Measurements from ENCODE around the gene ESD.
A peak's percentile ranks its signal among the peaks of the same experiment; 100 is the strongest.
"Not testable (repeated sequence)": the region's sequence is repeated elsewhere in the genome, so short reads cannot be mapped to it uniquely, and the experiment has no call there.

ESD gene, protein sequence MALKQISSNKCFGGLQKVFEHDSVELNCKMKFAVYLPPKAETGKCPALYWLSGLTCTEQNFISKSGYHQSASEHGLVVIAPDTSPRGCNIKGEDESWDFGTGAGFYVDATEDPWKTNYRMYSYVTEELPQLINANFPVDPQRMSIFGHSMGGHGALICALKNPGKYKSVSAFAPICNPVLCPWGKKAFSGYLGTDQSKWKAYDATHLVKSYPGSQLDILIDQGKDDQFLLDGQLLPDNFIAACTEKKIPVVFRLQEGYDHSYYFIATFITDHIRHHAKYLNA

DNA sequence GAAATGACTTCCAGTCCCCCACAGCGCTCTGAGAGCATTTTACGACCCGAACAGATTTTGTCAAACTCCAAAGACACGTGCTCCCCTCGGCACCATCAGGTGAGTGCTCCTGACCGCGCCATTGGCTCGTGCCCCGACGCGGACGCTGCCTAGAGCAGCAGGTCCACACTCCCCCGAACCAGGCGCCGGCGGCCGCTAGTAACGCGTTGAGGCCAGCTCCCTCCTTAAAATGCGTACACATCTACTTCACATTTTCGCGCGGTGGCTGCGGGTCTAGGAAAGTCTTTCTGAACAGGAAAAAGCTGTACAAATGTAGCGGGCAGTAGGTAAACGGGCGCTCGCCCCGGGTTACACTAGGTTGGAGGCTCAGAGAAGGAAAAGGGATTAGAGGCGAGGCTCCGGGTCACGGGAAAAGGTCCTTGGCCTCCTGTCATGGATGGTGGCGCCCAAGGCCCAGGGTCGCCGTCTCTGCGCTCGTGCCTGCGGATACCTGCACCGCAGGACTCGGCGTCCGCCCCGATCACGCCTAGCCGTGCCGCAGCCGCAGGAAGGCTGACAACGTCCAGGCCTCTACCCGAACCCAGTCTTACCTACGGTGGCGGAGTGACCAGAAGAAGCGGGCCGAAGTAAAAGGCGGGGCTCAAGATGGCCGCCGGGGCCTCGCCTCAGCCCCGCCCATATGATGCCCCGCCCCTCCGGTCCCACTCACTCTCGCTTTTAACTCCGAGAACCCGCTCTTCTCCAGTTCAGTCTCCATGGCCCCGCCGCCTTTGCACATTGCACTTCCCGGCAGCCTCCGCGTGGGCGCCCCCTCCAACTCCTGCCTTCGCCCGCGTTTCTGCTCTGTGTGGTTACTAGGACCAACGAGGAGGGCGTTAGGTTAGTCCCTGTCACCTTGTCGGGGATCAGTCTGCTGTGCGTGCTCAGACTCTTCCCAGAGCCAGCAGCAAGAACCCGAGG lies at the start of gene ESD:
TSS of gene ESD (minus strand) at position 647 of the 960 bp plus-strand sequence. CDS start 5,748 bp downstream, outside the sequence.
- peak; percentile 94 for DNase-seq

DNA sequence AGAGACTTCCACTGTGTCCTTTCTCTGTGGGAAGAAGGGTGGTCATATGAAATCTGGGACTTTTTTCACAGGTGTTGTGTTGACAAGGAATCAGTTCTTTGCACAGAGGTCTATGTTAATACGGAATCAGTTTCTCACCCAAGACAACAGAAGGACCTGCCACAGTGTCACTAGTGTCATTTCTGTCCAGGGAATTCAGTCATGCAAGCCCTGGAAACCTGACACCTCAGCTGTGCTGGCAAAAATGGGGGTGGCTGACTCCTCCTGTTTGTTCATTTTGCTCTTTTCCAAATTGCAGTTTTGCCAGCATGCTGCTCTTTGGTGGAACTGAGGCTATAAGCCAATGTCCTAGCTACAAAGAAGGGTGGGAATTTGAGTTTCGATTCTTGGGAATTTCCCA lies 49.8 kb upstream of the ESD start:
- DNase-seq, result no peak

DNA sequence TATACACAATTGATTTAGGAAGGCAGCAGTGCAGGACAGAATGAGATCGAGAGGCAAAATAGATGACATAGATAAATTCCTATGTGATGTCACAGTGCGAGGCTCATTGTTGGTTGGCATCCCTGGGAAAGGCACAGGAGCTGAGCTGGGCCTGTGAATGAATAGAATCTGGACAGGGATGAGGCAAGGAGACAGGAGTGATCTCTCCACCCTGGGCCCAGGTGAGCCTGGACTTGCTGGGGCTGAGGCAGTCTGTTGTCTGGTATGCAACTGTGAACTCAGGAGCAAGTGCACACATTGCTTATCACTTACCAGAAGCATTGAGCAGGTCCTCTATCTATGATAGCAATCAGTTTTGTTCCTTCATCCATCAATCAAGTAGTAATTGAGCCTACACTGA lies 48.2 kb upstream of the ESD start:
- no peak for DNase-seq

DNA sequence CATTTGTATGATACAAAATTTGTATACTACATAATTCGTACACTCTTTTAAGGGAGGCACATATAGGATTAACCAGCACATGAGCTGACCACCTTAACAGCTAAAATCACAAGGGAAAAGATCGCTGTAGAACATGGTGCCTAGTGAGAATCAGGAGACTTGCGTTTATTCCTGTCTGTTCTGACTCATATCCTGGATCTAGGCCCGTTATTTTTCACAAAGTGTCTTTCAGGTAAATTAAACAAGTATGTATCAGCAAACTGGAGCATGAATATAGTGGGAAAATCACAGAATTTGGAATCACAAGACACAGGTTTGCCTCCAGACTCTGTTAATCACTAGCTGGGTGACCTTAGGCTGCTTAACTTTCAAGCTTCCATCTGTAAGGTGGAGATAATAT lies 47.5 kb upstream of the ESD start:
- DNase-seq, result no peak

DNA sequence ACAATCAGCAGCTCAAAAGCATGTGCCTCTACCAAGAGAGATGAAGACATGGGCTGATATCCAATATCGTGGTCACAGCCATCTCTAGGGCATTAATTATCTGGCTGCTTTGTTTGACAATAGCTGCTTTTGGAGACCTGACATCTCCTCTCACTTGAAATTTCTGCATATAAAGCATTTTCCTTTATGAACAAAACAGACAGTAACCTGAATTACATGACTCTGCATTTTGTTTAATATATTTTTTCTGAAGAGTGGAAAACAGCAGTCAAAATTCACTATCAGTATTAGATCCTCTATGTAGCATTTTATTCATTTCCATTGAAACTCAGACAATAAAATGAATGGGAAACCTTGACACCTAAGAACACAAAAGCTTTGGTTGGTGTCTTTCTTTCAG lies 42.4 kb upstream of the ESD start:
- no peak for DNase-seq

DNA sequence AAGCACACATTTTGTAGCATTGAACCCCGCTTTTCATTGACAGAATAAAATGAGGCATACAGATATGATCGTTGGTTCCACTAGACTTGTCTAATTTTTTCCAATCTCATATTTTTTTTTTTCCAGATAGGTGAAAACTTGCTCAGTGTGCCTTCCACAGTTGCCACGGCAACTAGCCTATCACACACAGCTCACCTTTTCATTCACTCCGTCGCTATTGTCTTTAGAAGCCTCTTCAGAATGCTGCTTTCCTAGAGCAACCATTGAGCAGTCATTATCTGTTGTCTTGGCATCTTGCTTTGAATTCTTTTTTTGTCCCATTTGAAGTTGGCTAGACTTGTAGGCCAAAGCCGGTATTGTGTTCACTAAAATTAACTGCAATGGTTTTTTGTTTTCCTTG lies 37.7 kb upstream of the ESD start:
- DNase-seq, result no peak

DNA sequence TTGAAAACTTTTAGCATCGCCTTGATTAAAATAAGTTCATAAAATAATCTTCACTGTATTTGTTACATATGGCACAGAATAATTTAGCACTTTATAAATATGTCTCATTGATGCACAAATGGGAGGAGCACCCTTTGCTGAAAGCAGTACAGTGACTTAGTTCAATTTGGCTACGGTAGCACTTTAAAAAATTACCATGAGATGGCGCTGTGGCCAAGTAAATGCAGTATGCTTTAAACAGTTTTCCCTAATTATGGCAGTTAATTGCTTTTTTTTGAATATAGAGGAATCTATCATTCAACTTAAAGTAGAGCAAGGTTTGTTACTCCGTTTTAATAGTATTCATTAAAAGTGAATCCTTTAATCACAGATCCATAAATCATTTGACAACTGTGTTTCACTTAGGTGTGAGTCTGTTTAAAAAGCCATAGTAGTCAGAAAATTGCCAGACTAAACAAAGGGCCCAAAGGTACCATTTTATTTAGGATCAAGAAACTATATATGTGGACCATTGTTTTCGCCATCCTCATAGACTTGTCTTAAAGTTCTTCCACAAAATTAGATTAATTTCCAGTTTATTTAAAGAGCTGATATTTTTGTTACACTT lies 34.7 kb upstream of the ESD start:
- DNase-seq, result peak; percentile 8

DNA sequence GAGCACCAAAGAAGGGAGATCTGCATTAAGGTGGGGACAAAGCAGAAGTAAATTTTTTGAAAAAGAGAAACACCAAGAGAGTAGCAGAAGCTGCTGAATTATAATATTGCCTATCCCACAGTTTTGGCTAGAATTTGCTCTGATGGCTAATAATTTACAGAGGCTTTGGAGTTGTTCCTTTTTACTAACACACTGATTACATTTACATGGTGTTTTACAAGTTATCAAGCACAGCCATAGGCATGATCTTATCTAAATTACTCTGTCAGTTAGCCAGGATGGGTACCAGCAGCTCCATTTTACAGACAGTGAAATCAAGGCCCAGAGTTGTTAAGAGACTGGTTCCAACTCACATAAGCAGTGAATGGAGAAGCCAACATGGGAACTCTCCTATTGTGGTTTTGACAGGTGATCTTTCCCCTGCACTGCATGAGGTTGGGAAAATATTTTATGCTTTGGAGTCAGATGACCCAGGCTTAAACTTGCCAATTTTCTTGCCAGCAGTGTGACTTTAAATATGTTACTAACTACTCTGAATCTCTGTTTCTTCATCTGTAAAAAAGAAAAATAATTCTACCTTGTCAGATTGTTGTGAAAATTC lies 33.5 kb upstream of the ESD start:
- no peak for DNase-seq

DNA sequence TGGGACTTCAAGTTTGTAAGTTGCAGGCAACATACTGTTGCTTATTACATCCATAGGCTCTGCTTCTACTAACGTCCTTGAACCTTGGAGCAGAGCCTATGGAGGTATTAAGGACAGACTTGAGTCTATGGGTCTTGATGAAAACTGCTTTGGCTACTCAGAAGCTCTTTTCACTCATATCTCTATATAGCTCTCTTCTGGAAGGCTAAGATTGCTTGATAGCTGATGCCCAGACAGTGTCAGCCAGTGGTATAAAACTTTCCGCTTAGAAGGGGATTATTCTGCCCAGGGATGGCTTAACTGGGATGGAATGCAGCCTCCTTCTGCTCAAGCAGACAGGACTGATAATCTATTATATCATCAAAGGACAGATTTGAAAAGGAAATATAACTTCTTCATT lies 25.6 kb upstream of the ESD start:
- no peak for DNase-seq

DNA sequence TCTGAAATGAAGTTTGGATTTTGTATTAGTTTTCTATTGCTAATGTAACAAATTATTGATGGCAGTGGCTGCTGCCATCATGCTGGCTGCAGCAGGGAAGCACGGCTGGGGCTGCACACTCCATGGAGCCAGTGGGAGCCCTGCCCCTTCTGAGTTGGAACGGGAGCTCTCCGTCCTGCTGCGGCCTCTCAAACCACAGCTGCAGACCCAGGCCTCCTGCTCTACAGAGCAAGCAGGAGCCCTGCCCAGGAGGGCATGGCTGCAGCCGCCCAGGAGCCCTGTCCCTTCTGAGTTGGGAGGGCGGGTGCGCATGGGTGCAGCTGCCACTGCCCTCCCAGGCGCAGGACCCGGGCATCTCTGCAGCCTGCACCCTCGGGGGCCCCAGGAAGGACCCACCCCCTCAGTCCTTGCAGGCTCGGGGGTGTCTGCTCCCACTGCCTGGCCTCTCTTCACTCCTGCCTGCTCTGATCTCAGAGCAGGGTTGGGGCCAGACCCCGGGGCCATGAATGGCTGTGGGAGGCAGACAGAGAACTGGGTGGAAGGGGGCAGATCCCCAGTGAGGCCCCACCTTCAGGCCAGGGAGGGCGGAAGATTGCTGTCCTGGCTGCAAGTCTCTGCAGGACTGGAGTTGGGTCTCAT lies 21.0 kb upstream of the ESD start:
- DNase-seq, result no peak

DNA sequence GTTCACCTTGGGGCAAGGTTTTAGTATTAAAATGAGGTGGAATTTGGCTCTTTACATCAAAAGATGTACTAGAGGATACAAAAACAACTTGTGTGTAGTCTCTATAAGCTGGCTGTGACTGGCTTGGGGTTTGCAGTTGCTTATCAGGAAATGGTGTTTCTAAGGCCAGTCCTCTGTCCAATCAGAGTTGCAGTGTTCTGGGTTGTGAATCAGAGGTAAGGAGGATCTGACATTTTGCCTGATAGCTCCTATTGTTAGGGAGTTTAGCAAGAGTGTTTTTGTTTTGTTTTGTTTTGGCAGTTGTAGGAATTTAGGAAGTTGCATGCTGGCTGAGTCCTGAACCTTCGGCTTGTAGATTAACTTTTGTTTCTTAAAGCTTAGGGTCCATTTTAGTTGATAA lies 20.1 kb upstream of the ESD start:
- no peak for DNase-seq

DNA sequence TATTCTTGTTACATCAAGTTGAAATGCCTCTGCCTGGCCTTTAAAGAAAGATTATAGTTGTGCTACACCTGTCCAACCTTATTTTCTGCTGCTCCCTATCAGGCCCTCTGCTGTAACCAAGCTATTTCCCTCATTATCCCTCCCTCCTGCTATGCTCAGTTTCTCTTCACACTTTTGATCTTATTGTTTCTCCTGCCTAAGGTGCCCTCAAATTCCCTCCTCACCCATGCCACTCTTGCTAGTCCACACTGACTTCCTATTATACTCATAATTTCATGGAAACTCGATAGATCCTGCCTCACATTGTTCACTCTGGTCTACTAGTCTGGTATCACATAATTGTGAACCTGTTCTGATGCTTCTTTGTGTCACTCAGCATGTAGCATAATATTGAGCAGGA lies 19.4 kb upstream of the ESD start:
- no peak for DNase-seq

DNA sequence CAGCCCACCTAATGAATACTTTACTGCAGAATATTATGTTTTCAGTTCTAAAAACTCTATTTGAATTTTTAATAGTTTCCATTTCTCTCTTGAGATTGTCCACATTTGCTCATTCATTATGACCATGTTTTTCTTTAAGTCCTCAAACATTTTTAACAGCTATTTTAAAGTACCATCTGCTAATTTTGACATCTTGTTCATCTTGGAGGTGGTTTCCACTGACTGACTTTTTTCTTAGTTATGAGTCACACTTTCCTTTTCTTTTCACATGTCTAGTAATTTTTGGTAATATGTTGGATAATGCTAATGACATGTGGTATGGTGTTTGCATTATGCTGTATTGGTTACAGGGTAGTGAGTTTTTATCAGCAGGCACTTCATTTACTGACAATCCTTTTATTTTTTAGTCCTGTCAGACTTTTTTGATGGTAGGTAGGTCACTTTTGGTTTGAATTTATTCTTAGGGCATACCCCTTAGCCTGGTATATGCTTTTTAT lies 15.4 kb upstream of the ESD start:
- DNase-seq, result no peak

DNA sequence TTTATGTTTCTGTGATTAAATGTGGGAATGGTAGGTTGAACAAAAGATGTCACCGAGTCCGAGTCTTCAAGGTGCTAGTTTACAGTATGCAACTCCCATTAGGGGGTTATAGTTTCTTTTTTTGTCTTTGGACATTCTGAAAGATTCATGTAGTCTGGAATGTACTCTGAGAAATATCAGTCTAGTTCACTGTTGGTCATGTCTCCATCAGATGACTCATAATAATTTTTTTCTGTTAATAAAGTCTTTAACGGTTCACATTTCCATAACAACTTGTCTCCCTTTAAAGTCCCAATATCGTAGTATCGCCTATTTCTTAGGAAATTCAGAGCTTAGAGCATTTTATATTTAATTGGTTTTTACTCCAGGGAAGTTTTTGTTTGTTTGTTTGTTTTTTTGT lies 13.5 kb upstream of the ESD start:
- DNase-seq, result no peak

DNA sequence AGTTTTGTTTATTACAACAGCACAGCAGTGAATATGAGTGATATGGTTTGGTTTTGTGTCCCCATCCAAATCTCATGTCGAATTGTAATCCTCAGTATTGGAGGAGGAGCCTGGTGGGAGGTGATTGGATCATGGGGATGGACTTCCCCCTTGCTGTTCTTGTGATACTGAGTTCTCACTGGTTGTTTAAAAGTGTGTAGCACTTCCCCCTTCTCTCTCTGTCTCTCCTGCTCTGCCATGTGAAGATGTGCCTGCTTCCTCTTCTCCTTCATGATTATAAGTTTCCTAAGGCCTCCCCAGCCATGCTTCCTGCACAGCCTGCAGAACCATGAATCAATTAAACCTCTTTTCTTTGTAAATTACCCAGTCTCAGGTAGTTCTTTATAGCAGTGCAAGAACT lies 8.0 kb upstream of the ESD start:
- not testable (repeated sequence) for DNase-seq

DNA sequence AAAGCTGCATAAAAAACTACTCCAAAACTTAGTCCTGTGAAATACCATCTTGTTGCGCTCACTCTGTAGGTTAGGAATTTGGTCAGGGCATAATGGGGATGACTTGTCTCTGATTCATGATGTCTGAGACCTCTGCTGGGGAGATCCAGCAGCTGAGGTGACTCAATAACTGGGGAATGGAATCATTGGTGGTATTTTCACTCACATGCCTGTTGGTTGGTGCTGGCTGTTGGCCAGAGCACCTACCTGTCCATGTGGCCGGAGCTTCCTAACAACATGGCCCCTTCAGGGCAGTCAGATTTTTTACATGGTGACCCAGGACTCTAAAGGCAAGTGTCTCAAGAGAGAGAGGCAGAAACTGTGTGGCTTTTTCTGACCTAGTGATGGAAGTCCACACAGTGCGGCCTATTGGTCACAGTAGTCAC lies 7.4 kb upstream of the ESD start:
- DNase-seq, result no peak

DNA sequence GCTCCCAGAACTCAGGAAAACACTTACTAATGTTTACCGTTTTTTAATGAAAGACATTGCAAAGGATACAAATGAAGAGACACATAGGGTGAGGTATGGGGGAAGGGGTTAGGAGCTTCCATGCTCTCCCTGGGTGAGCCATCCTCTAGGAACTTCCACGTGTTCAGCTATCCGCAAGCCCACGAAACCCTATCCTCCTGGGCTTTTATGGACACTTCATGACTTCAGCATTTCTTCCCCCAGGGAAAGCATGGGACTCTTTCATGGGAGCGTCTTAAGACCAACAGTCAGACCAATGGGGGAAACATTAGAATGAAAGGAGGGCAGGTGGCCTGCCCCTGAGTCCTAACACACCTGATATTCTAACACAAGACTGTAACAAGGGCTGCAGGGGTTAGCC lies 6.6 kb upstream of the ESD start:
- DNase-seq, result no peak

DNA sequence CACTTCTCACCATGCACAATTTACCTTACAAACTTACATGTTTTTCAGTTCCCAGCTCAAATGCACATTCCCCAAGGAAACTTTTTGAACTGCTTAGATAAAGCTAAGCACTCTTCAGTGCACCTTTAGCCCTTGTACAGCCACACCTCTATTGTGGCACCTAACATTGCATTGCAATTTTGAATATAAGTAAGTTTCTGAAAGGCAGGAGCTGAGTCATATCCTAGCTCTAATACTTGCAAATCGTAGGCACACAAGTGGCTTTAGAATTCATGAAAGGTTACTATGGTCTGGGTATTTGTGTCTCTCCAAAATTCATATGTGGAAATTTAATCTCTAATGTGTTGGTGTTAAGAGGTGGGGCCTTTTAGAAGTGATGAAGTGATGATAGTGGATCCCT lies 4.9 kb upstream of the ESD start:
- DNase-seq, result no peak

DNA sequence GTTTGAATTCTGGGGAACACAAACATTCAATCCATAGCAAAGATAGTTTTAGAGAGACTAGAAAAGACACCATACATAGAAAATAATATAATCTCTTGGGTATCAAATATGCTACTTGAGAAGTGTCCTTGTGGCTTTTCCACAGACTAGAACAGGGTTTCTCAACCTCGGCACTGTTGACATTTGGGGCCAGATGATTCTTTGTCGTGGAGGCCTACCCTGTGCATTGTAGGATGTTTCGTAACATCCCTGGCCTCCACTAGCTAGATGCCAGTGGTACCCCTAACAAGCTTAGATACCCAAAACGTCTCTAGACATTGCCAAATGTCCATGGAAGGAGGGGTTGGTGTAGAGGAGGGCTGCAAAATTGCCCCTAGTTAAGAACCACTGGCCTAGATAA lies 2.2 kb upstream of the ESD start:
- DNase-seq, result no peak

DNA sequence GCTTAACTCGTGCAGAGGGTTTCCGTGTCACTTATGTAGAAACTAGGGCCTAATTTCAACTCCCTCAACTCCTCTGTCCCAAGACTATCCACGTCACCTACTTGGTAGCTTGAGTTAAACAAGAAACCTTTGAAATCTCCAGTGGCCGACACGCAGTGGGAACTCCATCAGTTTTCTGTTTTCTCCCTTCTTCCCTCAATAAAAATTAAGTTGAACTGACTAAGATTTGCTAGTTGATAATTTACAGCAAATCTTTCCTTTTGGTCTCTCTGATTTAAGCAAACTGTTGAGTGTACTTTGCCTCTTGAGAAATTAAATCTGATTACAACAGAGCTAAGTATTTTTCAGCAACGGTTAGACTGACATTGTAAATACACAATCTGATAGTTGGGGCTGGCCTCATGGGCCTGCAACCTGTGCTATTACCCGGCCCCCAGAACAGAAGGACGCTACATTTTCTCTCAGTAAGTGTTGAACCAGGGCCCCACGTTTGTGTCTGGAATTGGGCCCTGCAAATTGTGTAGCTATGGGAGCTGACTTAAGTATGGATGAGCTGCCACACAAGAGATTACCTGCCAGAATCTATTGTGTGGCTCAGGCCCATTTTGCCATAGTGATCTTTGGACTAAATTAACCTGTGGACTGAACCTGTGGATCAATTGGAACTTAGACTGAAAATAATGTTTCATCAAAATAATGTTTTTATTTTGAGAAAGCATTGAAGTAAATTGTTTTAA lies 708 bp upstream of the ESD start:
- no peak for DNase-seq

DNA sequence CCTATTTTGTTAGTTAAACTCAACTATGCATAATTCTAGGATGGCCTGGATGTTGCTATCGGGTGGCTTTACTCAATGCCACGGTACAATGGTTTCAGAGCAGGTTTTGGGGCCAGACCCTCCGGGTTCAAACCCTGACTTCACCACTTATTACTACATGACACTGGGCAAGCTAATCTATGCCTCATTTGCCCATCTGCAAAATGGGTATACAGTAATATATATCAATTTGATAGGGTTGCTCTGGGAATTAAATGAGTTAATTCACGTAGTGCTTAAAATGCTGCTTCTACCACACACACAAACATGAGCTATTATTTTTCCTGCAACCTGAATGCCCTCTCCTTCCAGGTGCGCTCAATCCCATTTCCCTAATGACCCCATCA lies 839 bp downstream of the ESD start:
- DNase-seq, result no peak

DNA sequence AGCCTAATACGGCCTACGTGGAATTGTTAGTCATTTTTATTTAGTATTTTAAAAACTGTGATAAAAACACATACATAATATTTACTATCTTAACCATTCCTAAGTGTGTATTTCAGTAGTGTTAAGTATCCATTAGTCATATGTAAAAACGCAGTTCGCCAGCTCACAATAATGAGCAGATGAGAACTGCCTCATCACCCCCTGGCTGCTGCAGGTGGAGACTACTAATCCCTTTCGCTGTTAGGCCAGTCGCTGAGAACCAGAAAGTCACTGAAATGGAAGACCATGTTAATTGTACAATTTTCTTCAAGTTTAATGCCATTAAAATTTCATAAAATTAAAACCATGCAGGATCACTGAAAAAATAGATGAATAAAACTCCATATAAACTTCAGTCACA lies 1.6 kb downstream of the ESD start:
- no peak for DNase-seq

Measured in stimulated activated CD4-positive, alpha-beta T cell treated with anti-CD3 and anti-CD28 coated beads, Interleukin-12 subunit alpha, Interleukin-12 subunit beta, amount 100 ng/mL, for 4 hours (primary cell).